ENCODE data around the gene HOXD13. TPM values are rescaled to one million over a fixed set of nuclear protein-coding genes. Genes with fewer than 3 reads are reported as not detected.

HOXD13 gene
- total RNA-seq, 4 donors from 2014 or later = 4.9 TPM; not detected in 3

- Histone ChIP-seq H3K27me3 (peaks cover 71 to 91% of the 10 kb centered on the region in 2 donors), H3K9me3 (no peaks in the 10 kb centered on the region), H3K4me1 (peaks cover 0 to 11% of the 10 kb centered on the region in 2 donors), H3K4me3 (no peak overlapping the region), H3K27ac (no peak overlapping the region), H3K36me3 (no peaks in the 10 kb centered on the region)
- TF ChIP-seq POLR2A (IDR thresholded peaks at IDR 0.05) (no peak), CTCF (IDR thresholded peaks at IDR 0.05) (no peak)
- intact Hi-C loops (cut with DNase I; ENCODE audit: low total_unique reads) = no loop called here
- DNase-seq = no peak
These were observed 13.8 kb upstream of the HOXD13 start for GRCh38 chr2:176078541-176079284.

GRCh38 chr2:176079285-176079830, 13.2 kb upstream of the HOXD13 start:
- no peak overlapping the region for H3K4me3 ChIP-seq
- TF ChIP-seq CTCF (IDR thresholded peaks at IDR 0.05) = no peak
- no peak for TF ChIP-seq POLR2A (IDR thresholded peaks at IDR 0.05)

GRCh38 chr2:176079831-176080539, 12.5 kb upstream of the HOXD13 start:
- H3K4me3 ChIP-seq = no peak overlapping the region
- DNase-seq = no peak
- no peak for TF ChIP-seq POLR2A (IDR thresholded peaks at IDR 0.05)
- TF ChIP-seq CTCF (IDR thresholded peaks at IDR 0.05) = peak in 1 of 4 experiments; percentile 31
- intact Hi-C loops (cut with DNase I; ENCODE audit: low total_unique reads) = loop anchor here (10.0 kb wide), 1 partner anchor 395 kb away; no protein-coding TSS in a partner anchor
- H3K27ac ChIP-seq = no peak overlapping the region
- no peaks in the 10 kb centered on the region for H3K9me3 ChIP-seq
- H3K36me3 ChIP-seq = no peaks in the 10 kb centered on the region
- H3K4me1 ChIP-seq = peaks cover 0 to 11% of the 10 kb centered on the region in 2 donors
- H3K27me3 ChIP-seq = peaks cover 78 to 93% of the 10 kb centered on the region in 2 donors

More at GRCh38 chr2:176079285-176079830, 13.2 kb upstream of the HOXD13 start:
- no peaks in the 10 kb centered on the region for H3K36me3 ChIP-seq
- DNase-seq = no peak
- intact Hi-C loops (cut with DNase I; ENCODE audit: low total_unique reads) = no loop called here
- peaks cover 76 to 91% of the 10 kb centered on the region in 2 donors for H3K27me3 ChIP-seq
- H3K27ac ChIP-seq = no peak overlapping the region
- no peaks in the 10 kb centered on the region for H3K9me3 ChIP-seq
- peaks cover 0 to 11% of the 10 kb centered on the region in 2 donors for H3K4me1 ChIP-seq

GRCh38 chr2:176080540-176081375, 11.8 kb upstream of the HOXD13 start:
- Histone ChIP-seq H3K36me3 (no peaks in the 10 kb centered on the region), H3K27me3 (peaks cover 86 to 92% of the 10 kb centered on the region in 2 donors), H3K27ac (no peak overlapping the region), H3K4me1 (peaks cover 0 to 11% of the 10 kb centered on the region in 2 donors), H3K9me3 (no peaks in the 10 kb centered on the region), H3K4me3 (no peak overlapping the region)
- TF ChIP-seq POLR2A (IDR thresholded peaks at IDR 0.05) = no peak
- no peak for TF ChIP-seq CTCF (IDR thresholded peaks at IDR 0.05)
- no peak for DNase-seq
- intact Hi-C loops (cut with DNase I; ENCODE audit: low total_unique reads) = loop anchor here (10.0 kb wide), 1 partner anchor 396 kb away; no protein-coding TSS in a partner anchor

All from uterus (tissue), 4 donors.